Breast epithelium (tissue), 4 donors: ENCODE data around the gene ZNF41. TPM values are rescaled to one million over a fixed set of nuclear protein-coding genes. Genes with fewer than 3 reads are reported as not detected.

Source experiments
- DNase-seq, 2 donors: peaks; one replicate each; pipeline ENCODE4 v3.0.0-alpha.2; 2019; ENCODE audit warnings: low spot score in 2 of 2
- H3K27ac ChIP-seq, 2 donors: fragments of 200-600 bp; sonication (generic) in 1 of 2; one replicate each; pipeline ENCODE4 v1.5.1; 2016 to 2019; ENCODE audit warnings: mild to moderate bottlenecking in 1 of 2
- H3K27me3 ChIP-seq, 2 donors: fragments of 200-600 bp; sonication (generic) in 1 of 2; one replicate each; pipeline versions ENCODE4 v1.5.1 to v1.6.0; 2017 to 2019; ENCODE audit warnings: control low read depth in 1 of 2, mild to moderate bottlenecking in 1 of 2
- H3K36me3 ChIP-seq: fragments of 200-600 bp; one replicate; pipeline ENCODE4 v1.5.1; 2019
- H3K4me1 ChIP-seq, 2 donors: fragments of 200-600 bp; sonication (generic); one replicate each; pipeline ENCODE4 v1.5.1; 2016 to 2019; ENCODE audit warnings: control low read depth in 1 of 2
- H3K4me3 ChIP-seq, 3 donors: fragments of 200-600 bp; sonication (generic); 1 replicate in 2 of 3; 2 replicates in 1 of 3; pipeline ENCODE4 v1.5.1; 2016 to 2019; ENCODE audit warnings: mild to moderate bottlenecking in 3 of 3, moderate library complexity in 2 of 3
- H3K9me3 ChIP-seq, 2 donors: fragments of 200-600 bp; sonication (generic) in 1 of 2; one replicate each; pipeline ENCODE4 v1.5.1; 2016 to 2019; ENCODE audit warnings: control low read depth in 1 of 2
- POLR2A ChIP-seq: fragments of 450-650 bp; IDR thresholded peaks from one replicate; pipeline ENCODE4 v1.6.1; 2016; ENCODE audit warnings: antibody characterized with exemption, mild to moderate bottlenecking, moderate library complexity
- POLR2AphosphoS5 ChIP-seq, 3 donors: sonication (generic); formaldehyde crosslinking; IDR thresholded peaks; one replicate each; pipeline ENCODE4 v1.6.1; 2017; ENCODE audit warnings: antibody characterized with exemption in 3 of 3
- intact Hi-C: fragments of 100-400 bp; cut with DNase I; formaldehyde crosslinking; loops from one replicate; pipeline ENCODE4 v1.15.1; 2023; ENCODE audit warnings: low total_unique reads
- total RNA-seq, 3 donors: library from RNA; depleted of rRNA; stranded (reverse); fragments of >200 nt; gene quantifications; one replicate each; pipeline ENCODE4 v1.1.0, GENCODE V29; 2016
- TF ChIP-seq, protein P1 (sequence below), 3 donors: fragments of 450-650 bp; IDR thresholded peaks; one replicate each; pipeline ENCODE4 v1.5.1; 2016 to 2017; ENCODE audit warnings: antibody characterized with exemption in 3 of 3, mild to moderate bottlenecking in 3 of 3, moderate library complexity in 3 of 3

The ZNF41 gene
- total RNA-seq, 3 donors from 2014 or later, result 7.2 to 14.0 (median 9.2) TPM

DNA sequence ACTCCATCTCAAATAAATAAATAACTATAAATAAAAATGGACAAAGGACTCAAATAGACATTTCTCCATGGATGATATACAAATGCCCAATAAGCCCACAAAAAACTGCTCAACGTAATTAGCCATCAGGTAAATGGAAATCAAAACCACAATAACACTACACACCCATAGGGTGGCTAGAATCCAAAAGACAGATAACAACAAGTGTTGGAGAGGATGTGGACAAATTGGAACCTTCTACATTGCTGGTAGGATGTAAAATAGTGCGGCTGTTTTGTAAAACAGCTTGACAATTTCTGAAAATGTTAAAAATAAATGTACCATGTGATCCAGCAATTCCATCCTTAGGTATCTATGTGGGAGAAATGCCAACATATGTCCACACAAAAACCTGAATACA is 60.6 kb downstream of the ZNF41 start:
- peaks cover 0 to 27% of the 10 kb centered on the region in 2 donors for H3K27me3 ChIP-seq
- H3K36me3 ChIP-seq, result no peaks in the 10 kb centered on the region
- intact Hi-C loops, result no loop called here
- TF ChIP-seq, protein P1, sequence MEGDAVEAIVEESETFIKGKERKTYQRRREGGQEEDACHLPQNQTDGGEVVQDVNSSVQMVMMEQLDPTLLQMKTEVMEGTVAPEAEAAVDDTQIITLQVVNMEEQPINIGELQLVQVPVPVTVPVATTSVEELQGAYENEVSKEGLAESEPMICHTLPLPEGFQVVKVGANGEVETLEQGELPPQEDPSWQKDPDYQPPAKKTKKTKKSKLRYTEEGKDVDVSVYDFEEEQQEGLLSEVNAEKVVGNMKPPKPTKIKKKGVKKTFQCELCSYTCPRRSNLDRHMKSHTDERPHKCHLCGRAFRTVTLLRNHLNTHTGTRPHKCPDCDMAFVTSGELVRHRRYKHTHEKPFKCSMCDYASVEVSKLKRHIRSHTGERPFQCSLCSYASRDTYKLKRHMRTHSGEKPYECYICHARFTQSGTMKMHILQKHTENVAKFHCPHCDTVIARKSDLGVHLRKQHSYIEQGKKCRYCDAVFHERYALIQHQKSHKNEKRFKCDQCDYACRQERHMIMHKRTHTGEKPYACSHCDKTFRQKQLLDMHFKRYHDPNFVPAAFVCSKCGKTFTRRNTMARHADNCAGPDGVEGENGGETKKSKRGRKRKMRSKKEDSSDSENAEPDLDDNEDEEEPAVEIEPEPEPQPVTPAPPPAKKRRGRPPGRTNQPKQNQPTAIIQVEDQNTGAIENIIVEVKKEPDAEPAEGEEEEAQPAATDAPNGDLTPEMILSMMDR (IDR thresholded peaks at IDR 0.05), result no peak
- TF ChIP-seq POLR2A (no peak), POLR2AphosphoS5 (IDR thresholded peaks at IDR 0.05) (no peak)
- no peak overlapping the region for H3K4me3 ChIP-seq
- no peaks in the 10 kb centered on the region for H3K4me1 ChIP-seq
- H3K27ac ChIP-seq, result no peak overlapping the region
- peaks cover 0 to 8% of the 10 kb centered on the region in 2 donors for H3K9me3 ChIP-seq
- DNase-seq, result no peak

GRCh38 chrX:47420962-47421361 is 62.1 kb downstream of the ZNF41 start:
- Histone ChIP-seq H3K36me3 (no peaks in the 10 kb centered on the region), H3K27me3 (peaks cover 0 to 25% of the 10 kb centered on the region in 2 donors), H3K4me3 (no peak overlapping the region), H3K9me3 (peaks cover 0 to 8% of the 10 kb centered on the region in 2 donors), H3K27ac (no peak overlapping the region), H3K4me1 (no peaks in the 10 kb centered on the region)
- intact Hi-C loops, result no loop called here
- TF ChIP-seq, protein P1 (IDR thresholded peaks at IDR 0.05), result no peak
- TF ChIP-seq POLR2AphosphoS5 (IDR thresholded peaks at IDR 0.05) (no peak), POLR2A (no peak)
- DNase-seq, result no peak

DNA sequence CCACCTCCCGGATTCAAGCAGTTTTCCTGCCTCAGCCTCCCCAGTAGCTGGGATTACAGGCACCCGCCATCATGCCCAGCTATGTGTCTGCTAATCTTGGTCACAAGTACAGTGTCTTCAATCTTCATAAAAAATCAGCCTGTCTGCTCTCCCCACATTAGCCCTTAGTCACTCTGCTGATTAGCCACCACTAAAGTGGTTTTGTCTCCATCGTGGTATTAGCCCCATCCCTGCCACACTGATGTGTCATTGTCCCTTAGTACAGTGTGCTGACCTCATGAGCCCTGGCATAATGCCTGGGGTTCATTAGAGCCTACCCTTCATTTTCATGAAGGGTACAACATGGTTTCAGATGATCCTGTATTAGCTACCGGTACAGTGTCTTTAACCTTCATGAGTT is 62.8 kb downstream of the ZNF41 start:
- Histone ChIP-seq H3K36me3 (no peaks in the 10 kb centered on the region), H3K27me3 (peaks cover 0 to 25% of the 10 kb centered on the region in 2 donors), H3K4me3 (no peak overlapping the region), H3K4me1 (no peaks in the 10 kb centered on the region), H3K27ac (no peak overlapping the region), H3K9me3 (peaks cover 0 to 13% of the 10 kb centered on the region in 2 donors)
- TF ChIP-seq POLR2AphosphoS5 (IDR thresholded peaks at IDR 0.05) (no peak), POLR2A (no peak)
- TF ChIP-seq, protein P1 (IDR thresholded peaks at IDR 0.05), result no peak
- no peak for DNase-seq
- intact Hi-C loops, result no loop called here

DNA sequence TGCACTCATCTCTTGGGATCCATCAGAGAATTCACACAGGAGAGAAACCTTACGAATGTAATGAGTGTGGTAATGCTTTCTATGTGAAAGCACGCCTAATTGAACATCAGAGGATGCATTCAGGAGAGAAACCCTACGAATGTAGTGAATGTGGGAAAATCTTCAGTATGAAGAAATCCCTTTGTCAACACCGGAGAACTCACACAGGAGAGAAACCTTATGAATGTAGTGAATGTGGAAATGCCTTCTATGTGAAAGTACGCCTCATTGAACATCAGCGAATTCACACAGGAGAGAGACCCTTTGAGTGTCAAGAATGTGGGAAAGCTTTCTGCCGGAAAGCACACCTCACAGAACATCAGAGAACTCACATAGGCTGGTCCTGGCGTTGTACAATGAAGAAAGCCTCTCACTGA is 69.8 kb downstream of the ZNF41 start:
- peaks cover 29 to 58% of the 10 kb centered on the region in 2 donors for H3K9me3 ChIP-seq
- H3K27me3 ChIP-seq, result peaks cover 0 to 20% of the 10 kb centered on the region in 2 donors
- DNase-seq, result no peak
- H3K27ac ChIP-seq, result no peak overlapping the region
- intact Hi-C loops, result no loop called here
- TF ChIP-seq, protein P1 (IDR thresholded peaks at IDR 0.05), result no peak
- TF ChIP-seq POLR2AphosphoS5 (IDR thresholded peaks at IDR 0.05) (no peak), POLR2A (no peak)
- H3K4me3 ChIP-seq, result no peak overlapping the region
- H3K4me1 ChIP-seq, result no peaks in the 10 kb centered on the region
- H3K36me3 ChIP-seq, result no peaks in the 10 kb centered on the region

Other genes with a start within 250 kb of the ZNF41 start
- under 1 TPM in 2 of 3 donors, not detected in 1; 0.29 to 0.33 TPM for gene ZNF157, start 112.6 kb downstream of the ZNF41 start, total RNA-seq
- 10 to 100 TPM; 27.9 to 37.6 (median 30.6) TPM for gene ARAF, start 78.0 kb upstream of the ZNF41 start, total RNA-seq
- 100 to 1,000 TPM in 2 of 3 donors, 10 to 100 TPM in 1; 85.9 to 225 (median 180) TPM for gene TIMP1, start 99.2 kb upstream of the ZNF41 start, total RNA-seq
- gene SYN1, start 136.6 kb upstream of the ZNF41 start, total RNA-seq, result not detected
- 10 to 100 TPM in 1 of 3 donors, 1 to 10 TPM in 2; 2.6 to 17.4 (median 3.3) TPM for gene CFP, start 146.7 kb upstream of the ZNF41 start, total RNA-seq
- gene ELK1, start 167.3 kb upstream of the ZNF41 start, total RNA-seq, result 10 to 100 TPM; 18.0 to 22.0 (median 21.0) TPM
- 100 to 1,000 TPM; 130 to 155 (median 140) TPM for gene UXT, start 176.0 kb upstream of the ZNF41 start, total RNA-seq